ENCODE measurements around the gene NEUROG2.
"Not testable (repeated sequence)": the region's sequence is repeated elsewhere in the genome, so short reads cannot be mapped to it uniquely, and the experiment has no call there.

Gene NEUROG2

GRCh38 chr4:112520598-112521122 is 4.7 kb upstream of the NEUROG2 start:
- DNase-seq, result no peak

- no peak for DNase-seq
Observed at GRCh38 chr4:112519689-112520597, 4.0 kb upstream of the NEUROG2 start.

- no peak for DNase-seq
Observed at GRCh38 chr4:112518675-112519074, 2.7 kb upstream of the NEUROG2 start.

- no peak for DNase-seq
Observed at GRCh38 chr4:112517911-112518310, 1.9 kb upstream of the NEUROG2 start.

- DNase-seq, result peak; percentile 8
Observed at GRCh38 chr4:112517067-112517634, 1.2 kb upstream of the NEUROG2 start.

- DNase-seq, result peak; percentile 25
Observed at GRCh38 chr4:112516471-112517066, 589 bp upstream of the NEUROG2 start.

GRCh38 chr4:112515198-112516065 is 548 bp downstream of the NEUROG2 start:
- peak; percentile 30 for DNase-seq

GRCh38 chr4:112514647-112515197 is 1.3 kb downstream of the NEUROG2 start:
- DNase-seq, result no peak

GRCh38 chr4:112513971-112514646 is 1.9 kb downstream of the NEUROG2 start:
- DNase-seq, result no peak

GRCh38 chr4:112511803-112512118 is 4.2 kb downstream of the NEUROG2 start:
- no peak for DNase-seq

GRCh38 chr4:112511093-112511802 is 4.7 kb downstream of the NEUROG2 start:
- DNase-seq, result no peak

GRCh38 chr4:112510291-112511092 is 5.5 kb downstream of the NEUROG2 start:
- DNase-seq, result no peak

- no peak for DNase-seq
Observed at GRCh38 chr4:112509243-112510141, 6.5 kb downstream of the NEUROG2 start.

- DNase-seq, result no peak
Observed at GRCh38 chr4:112508356-112508755, 7.6 kb downstream of the NEUROG2 start.

GRCh38 chr4:112504807-112505206 is 11.2 kb downstream of the NEUROG2 start:
- no peak for DNase-seq

GRCh38 chr4:112502871-112503270 is 13.1 kb downstream of the NEUROG2 start:
- DNase-seq, result no peak

- DNase-seq, result no peak
Observed at GRCh38 chr4:112492321-112492720, 23.7 kb downstream of the NEUROG2 start.

GRCh38 chr4:112490808-112491207 is 25.2 kb downstream of the NEUROG2 start:
- not testable (repeated sequence) for DNase-seq

GRCh38 chr4:112485930-112486329 is 30.1 kb downstream of the NEUROG2 start:
- DNase-seq, result no peak

All from inflammatory macrophage treated with lipopolysaccharide for 4 hours (primary cell).